ENCODE results near the gene SPTBN4.

Gene SPTBN4

DNA sequence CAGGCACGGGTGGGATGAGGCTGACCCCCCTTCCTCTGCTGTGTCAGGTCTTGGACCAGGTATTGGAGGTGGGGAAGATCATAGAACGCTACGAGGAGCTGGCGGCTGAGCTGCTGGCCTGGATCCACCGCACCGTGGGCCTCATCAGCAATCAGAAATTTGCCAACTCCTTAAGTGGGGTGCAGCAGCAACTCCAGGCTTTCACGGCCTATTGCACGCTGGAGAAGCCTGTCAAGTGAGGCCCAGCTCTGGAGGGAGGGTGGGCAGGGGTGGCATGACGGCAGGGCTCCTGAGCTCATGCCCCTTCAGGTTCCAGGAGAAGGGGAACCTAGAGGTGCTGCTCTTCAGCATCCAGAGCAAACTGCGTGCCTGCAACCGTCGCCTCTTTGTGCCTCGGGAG, 35.3 kb downstream of the SPTBN4 start:
- H3K27me3 Mint-ChIP-seq, result peaks cover 16% of the 10 kb centered on the region
- no peak overlapping the region for H3K27ac Mint-ChIP-seq
- H3K4me1 Mint-ChIP-seq (ENCODE audit: low read depth), result no peaks in the 10 kb centered on the region
- no peaks in the 10 kb centered on the region for H3K9me3 Mint-ChIP-seq
- H3K4me3 Mint-ChIP-seq, result no peak overlapping the region
- H3K36me3 Mint-ChIP-seq (ENCODE audit: low read depth), result no peaks in the 10 kb centered on the region

DNA sequence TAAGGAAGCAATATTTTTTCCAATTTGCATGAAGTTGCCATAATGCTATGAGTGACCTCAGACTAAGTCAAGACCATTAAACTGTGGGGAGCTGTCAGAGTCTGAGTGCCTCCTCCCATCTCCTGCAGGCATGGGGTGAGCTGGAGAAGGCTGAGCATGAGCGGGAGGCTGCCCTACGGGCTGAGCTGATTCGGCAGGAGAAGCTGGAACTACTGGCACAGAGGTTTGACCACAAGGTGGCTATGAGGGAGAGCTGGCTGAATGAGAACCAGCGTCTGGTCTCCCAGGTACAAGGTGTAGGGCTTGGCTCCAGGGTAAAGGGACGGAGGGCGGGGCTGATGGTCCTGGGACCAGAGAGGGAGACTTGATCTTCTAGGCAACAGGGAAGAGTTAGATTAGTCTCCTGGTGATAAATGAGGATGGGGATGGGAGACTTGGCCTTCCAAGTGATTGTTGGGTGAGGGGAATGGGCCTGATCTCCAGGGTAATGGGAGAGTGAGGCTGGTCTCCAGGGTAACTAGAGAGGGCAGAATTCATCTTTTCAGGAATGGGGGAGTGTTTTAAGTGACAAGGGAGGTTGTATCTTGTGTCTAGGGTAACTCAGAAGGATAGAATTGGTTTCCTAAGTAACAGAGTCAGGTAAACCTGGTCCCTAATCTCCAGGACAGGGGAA, 36.0 kb downstream of the SPTBN4 start:
- no peaks in the 10 kb centered on the region for H3K36me3 Mint-ChIP-seq (ENCODE audit: low read depth)

DNA sequence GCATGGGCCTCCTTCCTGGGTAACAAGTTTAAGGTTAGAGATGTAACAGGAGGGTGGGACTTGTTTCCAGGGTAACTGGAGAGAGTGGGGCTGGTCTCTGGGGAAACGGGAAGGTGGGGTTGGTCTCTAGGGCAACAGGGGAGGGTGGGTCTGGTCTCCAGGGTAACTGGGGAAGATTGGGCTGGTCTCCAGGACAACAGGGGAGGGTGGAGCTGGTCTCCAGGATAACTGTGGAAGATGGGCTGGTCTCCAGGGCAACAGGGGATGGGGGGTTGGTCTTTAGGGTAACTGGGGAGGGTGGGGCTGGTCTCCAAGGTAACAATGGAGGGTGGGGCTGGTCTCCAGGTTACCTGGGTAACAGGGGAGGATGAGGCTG, 36.5 kb downstream of the SPTBN4 start:
- no peak overlapping the region for H3K27ac Mint-ChIP-seq
- H3K4me1 Mint-ChIP-seq (ENCODE audit: low read depth), result no peaks in the 10 kb centered on the region

More for the DNA sequence above, 36.0 kb downstream of the SPTBN4 start:
- Mint-ChIP-seq H3K9me3 (no peaks in the 10 kb centered on the region), H3K4me3 (no peak overlapping the region), H3K27ac (no peak overlapping the region), H3K27me3 (peaks cover 16% of the 10 kb centered on the region), H3K4me1 (ENCODE audit: low read depth) (no peaks in the 10 kb centered on the region)

DNA sequence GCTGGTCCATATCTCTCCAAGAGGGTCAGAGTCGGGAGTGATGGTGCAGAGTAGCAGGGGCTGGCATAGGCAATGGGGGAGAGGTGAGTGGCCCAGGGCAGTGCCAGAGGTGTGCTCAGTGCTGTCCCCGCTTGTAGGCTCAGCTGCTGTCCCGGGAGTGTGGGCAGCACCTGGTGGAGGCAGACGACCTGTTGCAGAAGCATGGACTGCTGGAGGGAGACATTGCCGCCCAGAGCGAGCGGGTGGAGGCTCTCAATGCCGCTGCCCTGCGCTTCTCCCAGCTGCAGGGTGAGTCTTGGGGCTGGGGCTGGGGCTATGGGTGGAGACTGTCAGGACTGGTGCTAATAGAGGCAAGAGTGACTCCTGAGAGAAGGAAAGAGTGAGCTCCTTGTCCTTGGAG, 39.3 kb downstream of the SPTBN4 start:
- Mint-ChIP-seq H3K4me1 (ENCODE audit: low read depth) (no peaks in the 10 kb centered on the region), H3K4me3 (no peak overlapping the region), H3K27ac (no peak overlapping the region), H3K9me3 (no peaks in the 10 kb centered on the region), H3K27me3 (peaks cover 24% of the 10 kb centered on the region), H3K36me3 (ENCODE audit: low read depth) (no peaks in the 10 kb centered on the region)

More for the DNA sequence above, 36.5 kb downstream of the SPTBN4 start:
- H3K27me3 Mint-ChIP-seq, result peaks cover 16% of the 10 kb centered on the region
- H3K9me3 Mint-ChIP-seq, result no peaks in the 10 kb centered on the region
- H3K4me3 Mint-ChIP-seq, result no peak overlapping the region
- no peaks in the 10 kb centered on the region for H3K36me3 Mint-ChIP-seq (ENCODE audit: low read depth)

DNA sequence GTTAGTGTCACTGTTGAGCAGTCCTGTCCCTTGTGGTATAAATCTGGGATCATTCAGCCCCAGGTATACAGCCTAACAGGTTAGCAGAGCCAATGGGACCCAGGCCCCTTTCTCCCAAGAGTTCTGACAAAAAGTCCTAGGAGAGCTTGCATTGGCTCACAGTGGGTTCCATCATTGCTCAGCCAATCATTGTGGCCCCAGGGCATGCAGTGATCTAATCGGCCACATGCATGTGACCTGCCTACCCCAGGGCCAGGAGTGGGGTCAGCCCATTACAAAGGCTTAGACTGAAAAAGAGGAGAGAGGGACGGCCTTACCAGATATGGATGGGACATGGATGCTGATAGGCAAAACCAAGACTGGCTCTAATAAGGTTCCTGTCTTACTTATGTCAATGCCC, 41.1 kb downstream of the SPTBN4 start:
- Mint-ChIP-seq H3K36me3 (ENCODE audit: low read depth) (no peaks in the 10 kb centered on the region), H3K27me3 (peaks cover 32% of the 10 kb centered on the region), H3K9me3 (no peaks in the 10 kb centered on the region), H3K4me3 (no peak overlapping the region), H3K27ac (no peak overlapping the region), H3K4me1 (ENCODE audit: low read depth) (peaks cover 5% of the 10 kb centered on the region)

DNA sequence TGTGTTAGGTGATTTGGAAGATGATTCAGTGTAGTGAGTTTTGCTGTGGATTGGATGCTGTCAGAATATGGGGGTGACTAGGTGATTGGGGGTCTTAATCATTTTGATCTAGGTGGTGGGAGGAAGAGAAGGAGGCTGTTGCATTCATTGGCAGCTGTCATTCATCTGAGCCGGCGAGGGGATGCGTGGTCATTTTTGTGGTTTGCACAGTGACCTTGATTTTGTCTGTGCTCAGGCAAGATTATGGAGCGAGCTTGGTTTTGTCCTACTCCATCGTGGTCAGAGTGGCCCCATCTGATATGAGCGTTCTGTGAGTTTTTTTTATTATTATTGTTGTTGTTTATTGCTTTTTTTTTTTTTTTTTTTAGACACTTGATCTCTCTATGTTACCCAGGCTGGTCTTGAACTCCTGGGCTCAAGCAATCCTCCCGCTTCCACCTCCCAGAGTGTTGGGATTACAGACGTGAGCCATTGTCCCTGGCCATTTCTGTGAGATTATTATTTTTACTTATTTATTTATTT, 42.0 kb downstream of the SPTBN4 start:
- no peaks in the 10 kb centered on the region for H3K36me3 Mint-ChIP-seq (ENCODE audit: low read depth)
- no peak overlapping the region for H3K4me3 Mint-ChIP-seq
- H3K27ac Mint-ChIP-seq, result no peak overlapping the region
- H3K27me3 Mint-ChIP-seq, result peaks cover 37% of the 10 kb centered on the region
- peaks cover 11% of the 10 kb centered on the region for H3K4me1 Mint-ChIP-seq (ENCODE audit: low read depth)
- no peaks in the 10 kb centered on the region for H3K9me3 Mint-ChIP-seq

DNA sequence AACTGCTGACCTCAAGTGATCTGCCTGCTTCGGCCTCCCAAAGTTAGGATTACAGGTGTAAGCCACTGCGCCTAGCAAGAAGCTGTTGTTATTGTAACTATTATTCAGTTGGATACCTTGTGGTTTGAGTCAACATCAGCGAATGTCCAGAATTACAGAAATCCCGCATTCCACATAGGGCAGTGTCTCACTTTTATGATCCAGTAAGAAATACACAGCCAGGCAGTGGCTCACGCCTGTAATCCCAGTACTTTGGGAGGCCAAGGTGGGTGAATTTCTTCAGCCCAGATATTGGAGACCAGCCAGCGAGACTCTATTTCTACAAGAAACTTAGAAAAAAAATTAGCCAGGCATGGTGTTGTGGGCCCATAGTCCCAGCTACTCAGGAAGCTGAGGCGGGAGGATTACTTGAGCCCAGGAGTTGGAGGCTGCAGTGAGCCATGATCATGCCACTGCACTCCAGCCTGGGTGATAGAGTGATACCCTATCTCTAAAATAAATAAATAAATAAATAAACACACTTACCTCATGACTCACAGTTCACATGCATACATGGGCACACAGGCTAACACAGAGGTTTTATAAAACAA, 43.8 kb downstream of the SPTBN4 start:
- H3K9me3 Mint-ChIP-seq, result no peaks in the 10 kb centered on the region
- peaks cover 15% of the 10 kb centered on the region for H3K4me1 Mint-ChIP-seq (ENCODE audit: low read depth)
- no peak overlapping the region for H3K4me3 Mint-ChIP-seq
- no peaks in the 10 kb centered on the region for H3K36me3 Mint-ChIP-seq (ENCODE audit: low read depth)
- peaks cover 41% of the 10 kb centered on the region for H3K27me3 Mint-ChIP-seq
- H3K27ac Mint-ChIP-seq, result no peak overlapping the region

DNA sequence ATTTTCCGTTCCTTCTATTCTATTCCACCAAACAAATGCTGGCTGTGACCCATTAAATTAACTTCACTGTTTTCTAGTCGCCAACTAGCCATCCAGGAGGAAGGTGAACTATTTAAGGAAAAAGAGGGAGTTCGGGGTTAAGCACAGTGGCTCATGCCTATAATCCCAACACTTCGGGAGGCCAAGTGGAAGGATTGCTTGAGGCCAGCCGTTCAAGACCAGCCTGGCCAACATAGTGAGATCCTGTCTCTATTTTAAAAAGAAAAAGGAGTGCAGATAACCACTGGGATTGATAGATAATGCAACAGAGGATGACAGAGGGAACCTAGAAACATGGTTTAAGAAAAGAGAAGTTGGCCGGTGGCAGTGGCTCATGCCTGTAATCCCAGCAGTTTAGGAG, 44.7 kb downstream of the SPTBN4 start:
- Mint-ChIP-seq H3K4me3 (no peak overlapping the region), H3K36me3 (ENCODE audit: low read depth) (no peaks in the 10 kb centered on the region), H3K9me3 (no peaks in the 10 kb centered on the region), H3K4me1 (ENCODE audit: low read depth) (peaks cover 15% of the 10 kb centered on the region), H3K27ac (no peak overlapping the region), H3K27me3 (peaks cover 41% of the 10 kb centered on the region)

DNA sequence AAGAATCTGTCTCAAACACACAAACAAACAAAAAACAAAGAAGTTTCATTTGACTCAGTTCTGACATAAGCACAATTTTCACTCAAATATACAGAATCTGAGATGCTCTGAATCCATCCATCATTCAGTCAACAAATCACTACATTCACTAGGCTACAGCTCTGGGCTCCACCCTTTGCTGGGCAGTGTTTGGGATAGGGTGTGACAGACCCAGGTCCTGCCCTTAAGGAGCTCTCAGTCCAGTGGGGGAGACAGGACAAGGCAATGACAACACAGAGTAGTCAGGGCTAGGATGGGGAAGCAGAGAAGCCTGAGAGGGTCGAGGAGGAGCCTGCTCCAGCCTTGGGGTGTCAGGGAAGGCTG, 45.3 kb downstream of the SPTBN4 start:
- H3K9me3 Mint-ChIP-seq, result no peaks in the 10 kb centered on the region
- H3K36me3 Mint-ChIP-seq (ENCODE audit: low read depth), result no peaks in the 10 kb centered on the region
- H3K4me1 Mint-ChIP-seq (ENCODE audit: low read depth), result peaks cover 15% of the 10 kb centered on the region
- H3K4me3 Mint-ChIP-seq, result no peak overlapping the region
- no peak overlapping the region for H3K27ac Mint-ChIP-seq
- H3K27me3 Mint-ChIP-seq, result peaks cover 45% of the 10 kb centered on the region

DNA sequence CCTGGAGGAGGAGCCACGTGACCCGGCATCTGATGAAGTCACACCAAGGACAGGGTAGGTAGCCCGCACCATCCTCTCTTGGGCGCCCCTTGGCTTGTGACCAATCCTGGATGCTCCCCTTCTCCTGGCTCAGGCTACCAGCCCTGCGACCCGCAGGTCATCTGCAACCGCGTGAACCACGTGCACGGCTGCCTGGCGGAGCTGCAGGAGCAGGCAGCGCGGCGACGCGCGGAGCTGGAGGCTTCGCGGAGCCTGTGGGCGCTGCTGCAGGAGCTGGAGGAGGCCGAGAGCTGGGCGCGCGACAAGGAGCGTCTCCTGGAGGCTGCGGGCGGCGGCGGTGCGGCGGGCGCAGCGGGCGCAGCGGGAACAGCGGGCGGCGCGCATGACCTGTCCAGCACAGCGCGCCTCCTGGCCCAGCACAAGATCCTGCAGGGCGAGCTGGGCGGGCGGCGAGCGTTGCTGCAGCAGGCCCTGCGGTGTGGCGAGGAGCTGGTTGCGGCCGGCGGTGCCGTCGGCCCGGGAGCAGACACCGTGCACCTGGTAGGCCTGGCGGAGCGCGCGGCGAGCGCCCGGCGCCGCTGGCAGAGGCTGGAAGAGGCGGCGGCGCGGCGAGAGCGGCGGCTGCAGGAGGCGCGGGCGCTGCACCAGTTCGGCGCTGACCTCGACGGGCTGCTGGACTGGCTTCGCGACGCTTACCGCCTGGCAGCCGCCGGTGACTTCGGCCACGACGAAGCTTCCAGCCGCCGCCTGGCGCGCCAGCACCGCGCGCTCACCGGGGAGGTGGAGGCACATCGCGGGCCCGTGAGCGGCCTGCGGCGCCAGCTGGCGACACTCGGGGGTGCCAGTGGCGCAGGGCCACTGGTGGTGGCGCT, 45.9 kb downstream of the SPTBN4 start:
- Mint-ChIP-seq H3K36me3 (ENCODE audit: low read depth) (no peaks in the 10 kb centered on the region), H3K4me1 (ENCODE audit: low read depth) (peaks cover 15% of the 10 kb centered on the region), H3K9me3 (no peaks in the 10 kb centered on the region), H3K27ac (no peak overlapping the region), H3K4me3 (no peak overlapping the region), H3K27me3 (peaks cover 47% of the 10 kb centered on the region)

DNA sequence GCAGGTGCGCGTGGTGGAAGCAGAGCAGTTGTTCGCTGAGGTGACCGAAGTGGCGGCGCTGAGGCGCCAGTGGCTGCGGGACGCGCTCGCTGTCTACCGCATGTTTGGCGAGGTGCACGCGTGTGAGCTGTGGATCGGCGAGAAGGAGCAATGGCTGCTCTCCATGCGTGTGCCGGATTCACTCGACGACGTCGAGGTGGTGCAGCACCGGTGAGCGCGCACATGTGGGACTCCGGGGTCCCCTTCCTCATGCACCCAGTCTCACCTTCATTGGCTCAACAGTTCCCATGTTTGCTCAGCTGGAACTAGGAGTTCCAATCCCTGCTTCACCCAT, 46.5 kb downstream of the SPTBN4 start:
- no peaks in the 10 kb centered on the region for H3K36me3 Mint-ChIP-seq (ENCODE audit: low read depth)
- H3K9me3 Mint-ChIP-seq, result no peaks in the 10 kb centered on the region
- H3K4me1 Mint-ChIP-seq (ENCODE audit: low read depth), result peaks cover 15% of the 10 kb centered on the region
- H3K27ac Mint-ChIP-seq, result no peak overlapping the region
- peak overlapping the region; percentile 25 for H3K4me3 Mint-ChIP-seq
- H3K27me3 Mint-ChIP-seq, result peaks cover 50% of the 10 kb centered on the region

DNA sequence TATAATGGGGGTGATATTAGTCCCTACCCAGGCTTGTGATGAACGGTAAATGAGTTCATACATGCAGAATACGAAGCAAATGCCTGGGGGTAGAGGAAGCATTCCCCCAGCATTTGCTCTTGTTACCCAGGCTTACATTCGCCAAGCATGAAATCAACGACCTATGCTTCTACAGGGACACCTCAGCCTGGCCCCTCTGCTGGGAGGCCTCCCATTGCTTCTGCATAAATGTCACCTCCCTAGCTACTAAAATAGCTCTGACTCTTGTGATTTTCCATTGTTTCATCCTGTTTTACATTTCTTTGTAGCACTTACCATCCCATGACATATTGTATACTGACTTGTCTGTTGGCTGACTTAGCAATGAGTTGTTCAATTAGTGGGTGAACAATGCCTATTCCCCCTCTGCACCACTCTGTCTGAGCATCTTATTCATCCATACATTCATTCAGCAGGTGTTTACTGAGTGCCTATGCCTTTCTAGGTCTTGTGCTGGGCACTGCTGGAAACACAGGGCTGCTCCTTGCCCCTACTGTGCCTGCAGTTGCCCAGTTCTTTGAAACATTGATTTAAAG, 47.0 kb downstream of the SPTBN4 start:
- Mint-ChIP-seq H3K4me3 (peak overlapping the region; percentile 25), H3K27me3 (peaks cover 46% of the 10 kb centered on the region), H3K9me3 (no peaks in the 10 kb centered on the region), H3K27ac (peak overlapping the region; percentile 56), H3K36me3 (ENCODE audit: low read depth) (no peaks in the 10 kb centered on the region), H3K4me1 (ENCODE audit: low read depth) (peaks cover 15% of the 10 kb centered on the region)

DNA sequence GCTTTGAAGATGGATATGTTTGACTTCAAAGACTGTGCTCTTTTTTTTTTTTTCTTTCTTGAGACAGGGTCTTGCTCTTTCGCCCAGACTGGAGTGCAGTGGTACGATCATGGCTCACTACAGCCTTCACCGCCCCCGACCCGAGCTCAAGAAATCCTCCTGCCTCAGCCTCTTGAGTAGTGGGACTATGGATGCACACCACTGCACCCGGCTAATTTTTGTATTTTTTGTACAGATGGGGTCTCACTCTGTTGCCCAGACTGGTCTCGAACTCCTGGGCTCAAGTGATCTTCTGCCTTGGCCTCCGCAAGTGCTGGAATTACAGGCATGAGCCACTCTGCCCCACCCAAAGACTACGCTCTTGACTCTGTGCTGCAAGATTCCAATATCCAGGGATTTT, 50.4 kb downstream of the SPTBN4 start:
- H3K36me3 Mint-ChIP-seq (ENCODE audit: low read depth), result no peaks in the 10 kb centered on the region
- no peak overlapping the region for H3K4me3 Mint-ChIP-seq
- H3K4me1 Mint-ChIP-seq (ENCODE audit: low read depth), result peaks cover 16% of the 10 kb centered on the region
- H3K27ac Mint-ChIP-seq, result no peak overlapping the region
- H3K27me3 Mint-ChIP-seq, result peaks cover 45% of the 10 kb centered on the region
- no peaks in the 10 kb centered on the region for H3K9me3 Mint-ChIP-seq

DNA sequence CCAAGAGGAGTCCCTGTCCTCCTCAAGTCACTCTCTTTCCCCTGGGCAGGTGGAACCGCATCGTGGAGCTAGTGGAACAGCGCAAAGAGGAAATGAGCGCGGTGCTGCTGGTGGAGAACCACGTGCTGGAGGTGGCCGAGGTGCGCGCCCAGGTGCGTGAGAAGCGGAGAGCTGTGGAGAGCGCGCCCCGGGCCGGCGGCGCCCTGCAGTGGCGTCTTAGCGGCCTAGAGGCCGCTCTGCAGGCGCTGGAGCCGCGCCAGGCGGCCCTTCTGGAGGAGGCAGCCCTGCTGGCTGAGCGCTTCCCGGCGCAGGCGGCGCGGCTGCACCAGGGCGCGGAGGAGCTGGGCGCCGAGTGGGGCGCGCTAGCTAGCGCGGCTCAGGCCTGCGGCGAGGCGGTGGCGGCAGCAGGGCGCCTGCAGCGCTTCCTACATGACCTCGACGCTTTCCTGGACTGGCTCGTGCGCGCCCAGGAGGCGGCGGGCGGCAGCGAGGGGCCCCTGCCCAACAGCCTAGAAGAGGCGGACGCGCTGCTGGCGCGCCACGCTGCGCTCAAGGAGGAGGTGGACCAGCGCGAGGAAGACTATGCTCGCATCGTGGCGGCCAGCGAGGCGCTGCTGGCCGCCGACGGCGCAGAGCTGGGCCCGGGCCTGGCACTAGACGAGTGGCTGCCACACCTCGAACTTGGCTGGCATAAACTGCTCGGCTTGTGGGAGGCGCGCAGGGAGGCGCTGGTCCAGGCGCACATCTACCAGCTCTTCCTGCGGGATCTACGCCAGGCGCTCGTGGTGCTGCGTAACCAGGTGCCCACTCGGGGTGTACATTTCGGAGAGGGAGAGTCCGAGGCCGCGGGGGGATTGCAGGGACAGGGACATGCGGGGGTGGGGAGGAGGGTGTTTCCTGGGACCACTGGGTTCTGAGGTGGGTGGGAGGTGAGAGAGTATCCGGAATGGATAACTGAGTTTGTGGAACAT, 52.8 kb downstream of the SPTBN4 start:
- H3K9me3 Mint-ChIP-seq, result no peaks in the 10 kb centered on the region
- H3K4me3 Mint-ChIP-seq, result no peak overlapping the region
- H3K36me3 Mint-ChIP-seq (ENCODE audit: low read depth), result no peaks in the 10 kb centered on the region
- H3K27me3 Mint-ChIP-seq, result peaks cover 29% of the 10 kb centered on the region
- peaks cover 4% of the 10 kb centered on the region for H3K4me1 Mint-ChIP-seq (ENCODE audit: low read depth)
- no peak overlapping the region for H3K27ac Mint-ChIP-seq

Data from stimulated activated naive CD8-positive, alpha-beta T cell treated with anti-CD3 and anti-CD28 coated beads, Interleukin-15, Interleukin-2, amounts not matched to agents 100 ng/mL and 50 ng/mL, for 24 hours (primary cell).